Globus pallidus (tissue), 1 donor: Measurements from ENCODE around the gene FUBP1.
A peak's percentile ranks its signal among the peaks of the same experiment; 100 is the strongest.
"Not testable (repeated sequence)": the region's sequence is repeated elsewhere in the genome, so short reads cannot be mapped to it uniquely, and the experiment has no call there.

ENCODE experiments used
- DNase-seq: peaks from one replicate; pipeline ENCODE4 v3.0.0-alpha.2; 2015; ENCODE audit warnings: low spot score

Gene FUBP1

GRCh38 chr1:77945345-77945744 lies 33.5 kb downstream of the FUBP1 start:
- DNase-seq = no peak

- no peak for DNase-seq
Measured at GRCh38 chr1:77942400-77943140, 36.3 kb downstream of the FUBP1 start.

- DNase-seq = no peak
Measured at GRCh38 chr1:77940921-77941570, 37.8 kb downstream of the FUBP1 start.

DNA sequence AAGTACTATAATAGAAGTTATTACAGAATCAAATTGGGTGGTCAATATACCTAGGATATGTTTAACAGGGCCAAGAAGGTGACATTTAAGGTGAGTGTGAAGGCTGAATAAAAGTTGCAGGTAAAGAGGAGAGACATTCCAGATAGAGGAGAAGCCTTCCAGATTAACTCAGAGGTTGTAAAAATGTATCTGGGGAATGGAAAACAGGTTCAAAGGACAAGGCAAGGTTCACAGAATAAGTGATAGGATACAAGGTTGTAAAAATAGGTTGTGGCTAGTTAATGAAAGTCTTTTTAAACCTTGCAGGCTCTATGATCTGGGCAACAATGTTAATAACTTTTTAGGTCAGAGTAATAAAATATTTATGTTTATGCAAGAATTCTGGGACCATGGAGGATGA lies 40.2 kb downstream of the FUBP1 start:
- no peak for DNase-seq

DNA sequence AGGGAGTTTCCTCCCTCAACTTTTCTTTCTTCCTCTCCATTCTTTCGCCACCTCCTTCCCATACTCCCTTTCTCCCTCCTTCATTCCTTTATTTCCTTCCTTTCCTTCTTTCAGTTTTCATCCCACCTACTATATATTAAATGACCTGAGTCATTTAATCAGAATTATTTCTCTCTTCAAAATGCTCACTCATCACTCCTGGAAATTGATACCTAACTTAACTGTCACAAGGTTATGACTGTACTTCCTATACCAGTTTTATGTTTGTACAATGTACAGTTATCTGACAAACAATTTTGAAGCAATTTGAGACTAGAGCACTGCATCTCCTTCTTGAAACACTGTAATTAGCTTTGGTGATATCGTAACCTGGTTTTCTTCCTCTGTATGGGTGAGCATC lies 49.1 kb downstream of the FUBP1 start:
- no peak for DNase-seq

DNA sequence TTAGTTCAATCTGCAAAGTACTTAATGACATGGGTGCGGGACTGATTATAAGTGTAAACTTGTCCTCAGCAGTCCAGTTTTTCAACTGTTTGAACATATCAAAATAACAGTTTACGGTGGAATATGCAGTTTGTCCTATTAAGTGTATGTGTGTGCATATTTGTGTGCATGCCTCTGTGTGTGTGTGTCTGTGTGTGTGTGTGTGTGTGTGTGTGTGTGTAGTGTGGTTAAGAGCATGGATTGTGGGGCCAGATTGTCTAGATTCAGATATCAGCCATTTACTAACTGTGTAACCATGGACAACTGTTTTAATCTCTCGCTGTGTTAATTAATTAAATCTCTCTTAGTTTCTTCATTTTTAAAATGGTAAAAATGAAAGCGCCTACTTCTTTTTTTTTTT lies 51.5 kb downstream of the FUBP1 start:
- DNase-seq = no peak

GRCh38 chr1:77926561-77927357 lies 52.1 kb downstream of the FUBP1 start:
- no peak for DNase-seq

- DNase-seq = no peak
Measured at GRCh38 chr1:77925956-77926355, 52.9 kb downstream of the FUBP1 start.

GRCh38 chr1:77925518-77925917 lies 53.4 kb downstream of the FUBP1 start:
- DNase-seq = no peak

DNA sequence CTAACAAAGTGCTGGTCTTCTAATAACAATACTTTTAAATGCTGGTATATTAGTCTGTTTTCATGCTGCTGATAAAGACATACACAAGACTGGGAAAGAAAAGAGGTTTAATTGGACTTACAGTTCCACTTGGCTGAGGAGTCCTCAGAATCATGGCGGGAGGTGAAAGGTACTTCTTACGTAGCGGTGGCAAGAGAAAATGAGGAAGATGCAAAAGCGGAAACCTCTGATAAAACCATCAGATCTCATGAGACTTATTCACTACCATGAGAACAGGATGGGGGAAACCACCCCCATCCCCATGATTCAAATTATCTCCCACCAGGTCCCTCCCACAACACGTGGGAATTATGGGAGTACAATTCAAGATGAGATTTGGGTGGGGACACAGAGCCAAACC lies 60.0 kb downstream of the FUBP1 start:
- DNase-seq = not testable (repeated sequence)

GRCh38 chr1:77910116-77910515 lies 68.8 kb downstream of the FUBP1 start:
- DNase-seq = no peak

- no peak for DNase-seq
Measured at GRCh38 chr1:77906624-77907023, 72.2 kb downstream of the FUBP1 start.

GRCh38 chr1:77906019-77906545 lies 72.8 kb downstream of the FUBP1 start:
- DNase-seq = no peak

- no peak for DNase-seq
Measured at GRCh38 chr1:77905603-77906002, 73.3 kb downstream of the FUBP1 start.

- peak; percentile 58 for DNase-seq
Measured at GRCh38 chr1:77900687-77901293, 78.1 kb downstream of the FUBP1 start.

DNA sequence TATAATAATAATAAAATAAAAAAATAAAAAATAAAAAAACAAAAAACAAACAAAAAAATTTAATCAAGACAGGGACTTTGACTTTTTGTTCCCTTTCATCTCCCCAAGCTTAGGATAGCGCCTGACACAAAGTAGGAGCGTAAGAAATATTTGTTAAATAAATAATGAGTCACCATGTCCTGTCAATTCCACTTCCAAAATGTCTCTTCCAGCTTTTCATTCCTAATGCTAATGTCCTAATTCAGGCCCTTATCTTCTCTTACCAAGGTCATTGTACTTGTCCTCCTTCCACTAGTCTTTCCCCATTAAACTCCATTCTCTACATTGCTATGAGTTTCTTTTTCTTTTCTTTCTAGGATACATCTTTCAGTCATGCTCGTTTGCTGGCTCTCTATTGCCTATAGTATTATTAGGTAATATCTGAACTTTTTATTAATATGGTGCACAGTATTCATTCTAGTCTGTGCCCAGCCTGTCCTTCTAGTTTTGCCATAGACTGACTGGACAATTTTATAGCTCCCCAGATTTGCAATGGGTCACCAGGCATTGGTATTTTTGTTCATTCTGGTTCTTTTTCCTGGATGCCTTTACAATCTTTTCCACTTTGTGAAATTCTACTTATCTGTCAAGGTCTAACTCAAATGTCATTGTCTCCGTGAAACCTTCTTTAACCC lies 79.1 kb downstream of the FUBP1 start:
- DNase-seq = no peak
